HEK293T (cell line): ENCODE measurements around the gene FRS2.
A peak's percentile ranks its signal among the peaks of the same experiment; 100 is the strongest.

Experiments used
- CTCF ChIA-PET: fragments of 350-600 bp; formaldehyde crosslinking; extraction: SDS; loops from one replicate; lab custom pipeline; 2021; ENCODE audit warnings: antibody characterized with exemption, inconsistent platforms; lab: Yijun Ruan, JAX
- POLR2A ChIA-PET: fragments of 350-600 bp; formaldehyde crosslinking; extraction: SDS; loops from one replicate; lab custom pipeline; 2020; ENCODE audit warnings: antibody characterized with exemption, inconsistent platforms; lab: Yijun Ruan, JAX
- DNase-seq: peaks from one replicate; pipeline ENCODE4 v3.0.0; 2012; ENCODE audit warnings: mixed read lengths; ENCODE audit errors: extremely low spot score
- ARNT ChIP-seq: fragments of 450-650 bp; IDR thresholded peaks from 2 replicates; pipeline ENCODE4 v1.6.1; 2017; ENCODE audit warnings: mild to moderate bottlenecking
- BHLHE40 ChIP-seq: fragments of 450-650 bp; IDR thresholded peaks from 2 replicates; pipeline ENCODE4 v1.6.1; 2016; ENCODE audit warnings: mild to moderate bottlenecking, moderate library complexity, borderline replicate concordance
- CTBP1 ChIP-seq: fragments of 450-650 bp; IDR thresholded peaks from 2 replicates; pipeline ENCODE4 v1.6.1; 2016; ENCODE audit warnings: borderline replicate concordance
- ELF4 ChIP-seq: fragments of 450-650 bp; IDR thresholded peaks from 2 replicates; pipeline ENCODE4 v1.6.1; 2017; ENCODE audit warnings: antibody characterized with exemption
- FOXA1 ChIP-seq: fragments of 450-650 bp; IDR thresholded peaks from 2 replicates; pipeline ENCODE4 v1.6.1; 2016; ENCODE audit warnings: mild to moderate bottlenecking
- FOXK2 ChIP-seq: fragments of 450-650 bp; IDR thresholded peaks from 2 replicates; pipeline ENCODE4 v1.6.1; 2016; ENCODE audit warnings: mild to moderate bottlenecking
- FOXM1 ChIP-seq: fragments of 450-650 bp; IDR thresholded peaks from 2 replicates; pipeline ENCODE4 v1.6.1; 2017; ENCODE audit warnings: mild to moderate bottlenecking, borderline replicate concordance
- HDGF ChIP-seq: fragments of 450-650 bp; IDR thresholded peaks from 2 replicates; pipeline ENCODE4 v1.6.1; 2017; ENCODE audit warnings: antibody characterized with exemption, borderline replicate concordance
- L3MBTL2 ChIP-seq: fragments of 450-650 bp; conservative IDR thresholded peaks from 2 replicates; pipeline ENCODE4 v1.6.1; 2016; ENCODE audit warnings: mild to moderate bottlenecking
- LEF1 ChIP-seq: fragments of 450-650 bp; IDR thresholded peaks from 2 replicates; pipeline ENCODE4 v1.6.1; 2017; ENCODE audit warnings: mild to moderate bottlenecking, borderline replicate concordance
- NFRKB ChIP-seq: fragments of 450-650 bp; IDR thresholded peaks from 2 replicates; pipeline ENCODE4 v1.6.1; 2016; ENCODE audit warnings: mild to moderate bottlenecking, moderate library complexity
- PKNOX1 ChIP-seq: fragments of 450-650 bp; IDR thresholded peaks from 2 replicates; pipeline ENCODE4 v1.6.1; 2016
- SP1 ChIP-seq: fragments of 450-650 bp; IDR thresholded peaks from 2 replicates; pipeline ENCODE4 v1.6.1; 2017
- SUZ12 ChIP-seq: fragments of 450-650 bp; IDR thresholded peaks from 2 replicates; pipeline ENCODE4 v1.6.1; 2016; ENCODE audit warnings: mild to moderate bottlenecking
- TARDBP ChIP-seq: fragments of 450-650 bp; IDR thresholded peaks from 2 replicates; pipeline ENCODE4 v1.6.1; 2016
- ZNF384 ChIP-seq: fragments of 450-650 bp; IDR thresholded peaks from 2 replicates; pipeline ENCODE4 v1.6.1; 2016

Gene FRS2

GRCh38 chr12:69546693-69547438 is 76.7 kb downstream of the FRS2 start:
- TF ChIP-seq HDGF (no peak), ZNF384 (no peak), FOXA1 (no peak), LEF1 (no peak), L3MBTL2 (no peak), ARNT (no peak), NFRKB (no peak), PKNOX1 (no peak), CTBP1 (no peak), SUZ12 (no peak), FOXK2 (no peak), ELF4 (no peak), TARDBP (no peak), SP1 (no peak), BHLHE40 (no peak), FOXM1 (no peak)
- ChIA-PET POLR2A (no interaction called here), CTCF (no interaction called here)
- DNase-seq = no peak

GRCh38 chr12:69548687-69549086 is 78.5 kb downstream of the FRS2 start:
- CTCF ChIA-PET = interaction anchor here (0.6 kb wide), 1 partner anchor 59 kb away, joined by 3 read pairs; no protein-coding TSS in a partner anchor
- POLR2A ChIA-PET = no interaction called here
- no peak for DNase-seq
- TF ChIP-seq HDGF = no peak

GRCh38 chr12:69550569-69551350 is 80.6 kb downstream of the FRS2 start:
- DNase-seq = no peak
- TF ChIP-seq FOXM1 (no peak), SP1 (no peak), CTBP1 (no peak), PKNOX1 (no peak), ARNT (no peak), ELF4 (no peak), SUZ12 (no peak), BHLHE40 (no peak), NFRKB (no peak), FOXK2 (no peak), ZNF384 (no peak), L3MBTL2 (no peak), LEF1 (no peak), TARDBP (no peak), FOXA1 (no peak), HDGF (no peak)
- ChIA-PET POLR2A (no interaction called here), CTCF (no interaction called here)

GRCh38 chr12:69553628-69554248 is 83.5 kb downstream of the FRS2 start:
- CTCF ChIA-PET = no interaction called here

GRCh38 chr12:69555461-69555860 is 85.3 kb downstream of the FRS2 start:
- no peak for DNase-seq
- CTCF ChIA-PET = interaction anchor here (0.6 to 1.5 kb wide), 2 partner anchors 15 to 91 kb away, joined by 3 to 8 read pairs; no protein-coding TSS in a partner anchor
- POLR2A ChIA-PET = no interaction called here
- TF ChIP-seq NFRKB = no peak
- TF ChIP-seq ZNF384 = no peak
- no peak for TF ChIP-seq SUZ12
- no peak for TF ChIP-seq TARDBP
- no peak for TF ChIP-seq FOXA1
- no peak for TF ChIP-seq SP1
- no peak for TF ChIP-seq HDGF
- TF ChIP-seq FOXM1 = no peak
- TF ChIP-seq FOXK2 = no peak
- TF ChIP-seq ARNT = no peak
- TF ChIP-seq ELF4 = no peak
- TF ChIP-seq PKNOX1 = no peak
- TF ChIP-seq LEF1 = no peak
- no peak for TF ChIP-seq CTBP1
- TF ChIP-seq L3MBTL2 = no peak
- TF ChIP-seq BHLHE40 = no peak

More at GRCh38 chr12:69553628-69554248, 83.5 kb downstream of the FRS2 start:
- POLR2A ChIA-PET = no interaction called here
- TF ChIP-seq CTBP1 (no peak), ELF4 (no peak), ARNT (no peak), ZNF384 (no peak), SUZ12 (no peak), FOXM1 (no peak), HDGF (no peak), L3MBTL2 (no peak), TARDBP (no peak), NFRKB (no peak), FOXA1 (no peak), PKNOX1 (no peak)
- peak; percentile 25 for DNase-seq
